Naive thymus-derived CD4-positive, alpha-beta T cell (primary cell): ENCODE data around the gene SS18L1. TPM values are rescaled to one million over a fixed set of nuclear protein-coding genes. Genes with fewer than 3 reads are reported as not detected.

ENCODE experiments used
- ATAC-seq: fragments of 150-1000 bp; cut with Tn5 transposase; 2 replicates; pipeline ENCODE4 v1.10.0; 2021; ENCODE audit warnings: mild to moderate bottlenecking, moderate library complexity
- CTCF ChIA-PET: fragments of 350-600 bp; sonication (Branson Sonifier 250); formaldehyde crosslinking; loops from one replicate; lab custom pipeline; 2021; ENCODE audit warnings: antibody characterized with exemption; lab: Charles Lee
- POLR2A ChIA-PET: fragments of 350-600 bp; sonication (Branson Sonifier 250); formaldehyde crosslinking; loops from one replicate; lab custom pipeline; 2021; ENCODE audit warnings: antibody characterized with exemption, inconsistent platforms; lab: Charles Lee
- DNase-seq, 9 donors: peaks; one replicate each; pipeline versions ENCODE4 v3.0.0 to v3.0.0-alpha.2; 2020 to 2022; ENCODE audit warnings: mixed read lengths in 1 of 9
- H3K27ac ChIP-seq: one replicate; pipeline ENCODE4 v1.7.0; 2013; ENCODE audit warnings: mild to moderate bottlenecking, low read depth, low read length, moderate library complexity
- H3K27me3 ChIP-seq, 2 donors: one replicate each; pipeline ENCODE4 v1.7.0; 2013; ENCODE audit warnings: low read length in 2 of 2, mild to moderate bottlenecking in 2 of 2, moderate library complexity in 2 of 2; ENCODE audit not compliant: control insufficient read depth in 2 of 2, insufficient read depth in 2 of 2
- H3K36me3 ChIP-seq, 3 experiments: 1 replicate in 2 of 3; 2 replicates in 1 of 3; pipeline ENCODE4 v1.7.0; 2013; ENCODE audit warnings: low read length in 3 of 3, mild to moderate bottlenecking in 3 of 3, moderate library complexity in 1 of 3; ENCODE audit not compliant: insufficient read depth in 3 of 3, control insufficient read depth in 2 of 3
- H3K4me1 ChIP-seq, 2 donors: one replicate each; pipeline ENCODE4 v1.7.0; 2013; ENCODE audit warnings: low read length in 2 of 2, mild to moderate bottlenecking in 2 of 2, moderate library complexity in 1 of 2; ENCODE audit not compliant: control insufficient read depth in 2 of 2, insufficient read depth in 2 of 2
- H3K4me3 ChIP-seq: 2 replicates; pipeline ENCODE4 v1.7.0; 2013; ENCODE audit warnings: mild to moderate bottlenecking, low read length
- H3K9me3 ChIP-seq, 3 experiments: 1 replicate in 2 of 3; 2 replicates in 1 of 3; pipeline ENCODE4 v1.7.0; 2013; ENCODE audit warnings: low read length in 3 of 3; ENCODE audit not compliant: control insufficient read depth in 2 of 3
- H3K27ac Mint-ChIP-seq, 9 donors: one replicate each; pipeline ENCODE4 v1.8.0; 2020 to 2022; ENCODE audit warnings: mixed read lengths in 9 of 9, mild to moderate bottlenecking in 8 of 9, moderate library complexity in 5 of 9, inconsistent platforms in 2 of 9
- H3K27me3 Mint-ChIP-seq, 5 donors: one replicate each; pipeline ENCODE4 v1.8.0; 2021 to 2022; ENCODE audit warnings: mixed read lengths in 5 of 5, mild to moderate bottlenecking in 1 of 5
- H3K36me3 Mint-ChIP-seq, 5 donors: one replicate each; pipeline ENCODE4 v1.8.0; 2020 to 2022; ENCODE audit warnings: mixed read lengths in 5 of 5, mild to moderate bottlenecking in 3 of 5, inconsistent platforms in 1 of 5
- H3K4me1 Mint-ChIP-seq, 7 donors: one replicate each; pipeline ENCODE4 v1.8.0; 2020 to 2022; ENCODE audit warnings: mixed read lengths in 7 of 7, mild to moderate bottlenecking in 3 of 7, inconsistent platforms in 1 of 7
- H3K4me3 Mint-ChIP-seq, 10 donors: one replicate each; pipeline ENCODE4 v1.8.0; 2020 to 2022; ENCODE audit warnings: mild to moderate bottlenecking in 10 of 10, mixed read lengths in 10 of 10, moderate library complexity in 6 of 10, inconsistent platforms in 2 of 10
- H3K9me3 Mint-ChIP-seq, 11 donors: one replicate each; pipeline ENCODE4 v1.8.0; 2020 to 2022; ENCODE audit warnings: mixed read lengths in 11 of 11, mild to moderate bottlenecking in 4 of 11, inconsistent platforms in 1 of 11, moderate library complexity in 1 of 11
- intact Hi-C, 2 donors: fragments of 100-400 bp; cut with micrococcal nuclease; formaldehyde crosslinking; loops; one replicate each; pipeline ENCODE4 v1.15.1; 2023
- polyA plus RNA-seq, 2 donors: library from polyadenylated mRNA; unstranded; fragments of 300-500 nt; fragmentation: Illumina TruSeq; gene quantifications; one replicate each; pipeline ENCODE4 v1.2.3, GENCODE V29; 2021
- total RNA-seq, 6 experiments: library from RNA in 5 of 6; stranded (reverse) in 5 of 6; gene quantifications; 1 replicate in 5 of 6; 2 replicates in 1 of 6; pipeline ENCODE4 v1.2.3 and lab custom pipeline; 2021 to 2026

SS18L1 gene
- total and polyA plus RNA-seq, 7 experiments from 2014 or later, result 0.47 to 26.7 (median 22.4) TPM

GRCh38 chr20:62134735-62135231, 8.8 kb upstream of the SS18L1 start:
- ChIA-PET POLR2A (interaction anchor here (0.9 to 4.9 kb wide), 6 partner anchors 10 to 69 kb away, joined by 4 to 29 read pairs (median 7); partner anchors contain the start of genes LSM14B and TAF4), CTCF (interaction anchor here (0.9 to 4.9 kb wide), 7 partner anchors 10 to 124 kb away, joined by 4 to 27 read pairs (median 10); no protein-coding TSS in a partner anchor)
- no peak overlapping the region for H3K4me3 ChIP-seq
- peaks cover 15 to 51% (median 37%) of the 10 kb centered on the region in 5 donors for H3K36me3 Mint-ChIP-seq
- no peak overlapping the region for H3K4me3 Mint-ChIP-seq
- no peak for ATAC-seq
- peak overlapping the region; percentile 31 for H3K27ac ChIP-seq
- H3K9me3 ChIP-seq, result no peaks in the 10 kb centered on the region
- DNase-seq, result no peak
- H3K9me3 Mint-ChIP-seq, result peaks cover 0 to 2% (median 0%) of the 10 kb centered on the region in 11 donors
- H3K4me1 ChIP-seq, result no peaks in the 10 kb centered on the region
- peaks cover 26 to 46% (median 33%) of the 10 kb centered on the region in 7 donors for H3K4me1 Mint-ChIP-seq
- peaks cover 49 to 96% (median 58%) of the 10 kb centered on the region in 3 experiments for H3K36me3 ChIP-seq
- H3K27me3 Mint-ChIP-seq, result no peaks in the 10 kb centered on the region
- intact Hi-C loops, result no loop called here
- H3K27me3 ChIP-seq, result no peaks in the 10 kb centered on the region
- H3K27ac Mint-ChIP-seq, result peak overlapping the region in 2 of 9 donors; percentile 14 to 25

GRCh38 chr20:62135573-62136266, 7.8 kb upstream of the SS18L1 start:
- POLR2A ChIA-PET, result interaction anchor here (1.1 to 4.9 kb wide), 4 partner anchors 11 to 125 kb away, joined by 5 to 29 read pairs (median 10); partner anchors contain the start of gene TAF4

GRCh38 chr20:62136283-62137091, 7.1 kb upstream of the SS18L1 start:
- Histone ChIP-seq H3K4me1 (peaks cover 10 to 15% of the 10 kb centered on the region in 2 donors), H3K36me3 (peaks cover 48 to 88% (median 54%) of the 10 kb centered on the region in 3 experiments), H3K27ac (peak overlapping the region; percentile 18), H3K9me3 (no peaks in the 10 kb centered on the region), H3K4me3 (no peak overlapping the region), H3K27me3 (no peaks in the 10 kb centered on the region)
- H3K4me1 Mint-ChIP-seq, result peaks cover 33 to 55% (median 45%) of the 10 kb centered on the region in 7 donors
- H3K27ac Mint-ChIP-seq, result peak overlapping the region; percentile 60 to 94 (median 87)
- H3K27me3 Mint-ChIP-seq, result no peaks in the 10 kb centered on the region
- H3K4me3 Mint-ChIP-seq, result peak overlapping the region in 1 of 10 donors; percentile 20
- ATAC-seq (peak; percentile 81), DNase-seq (peak; percentile 54 to 81 (median 75))
- peaks cover 15 to 45% (median 34%) of the 10 kb centered on the region in 5 donors for H3K36me3 Mint-ChIP-seq
- intact Hi-C loops, result loop anchor here (1.0 kb wide), 5 partner anchors 14 to 126 kb away; partner anchors contain the start of gene LSM14B (in 1 of the 2)
- CTCF ChIA-PET, result interaction anchor here (1.3 to 4.9 kb wide), 10 partner anchors 9 to 137 kb away, joined by 3 to 27 read pairs (median 6); partner anchors contain the start of gene LSM14B
- POLR2A ChIA-PET, result interaction anchor here (0.6 to 4.9 kb wide), 5 partner anchors 11 to 125 kb away, joined by 3 to 29 read pairs (median 6); partner anchors contain the start of gene TAF4
- H3K9me3 Mint-ChIP-seq, result no peaks in the 10 kb centered on the region

More at GRCh38 chr20:62135573-62136266, 7.8 kb upstream of the SS18L1 start:
- Histone ChIP-seq H3K27ac (peak overlapping the region; percentile 18), H3K4me1 (peaks cover 3 to 7% of the 10 kb centered on the region in 2 donors), H3K4me3 (no peak overlapping the region), H3K36me3 (peaks cover 49 to 96% (median 58%) of the 10 kb centered on the region in 3 experiments), H3K27me3 (no peaks in the 10 kb centered on the region), H3K9me3 (no peaks in the 10 kb centered on the region)
- Mint-ChIP-seq H3K4me1 (peaks cover 34 to 55% (median 41%) of the 10 kb centered on the region in 7 donors), H3K27ac (peak overlapping the region in 5 of 9 donors; percentile 28 to 92 (median 60)), H3K9me3 (peaks cover 0 to 2% (median 0%) of the 10 kb centered on the region in 11 donors), H3K36me3 (peaks cover 15 to 48% (median 38%) of the 10 kb centered on the region in 5 donors), H3K27me3 (no peaks in the 10 kb centered on the region), H3K4me3 (no peak overlapping the region)
- ATAC-seq, result no peak
- CTCF ChIA-PET, result interaction anchor here (0.9 to 4.9 kb wide), 12 partner anchors 9 to 137 kb away, joined by 3 to 27 read pairs (median 5); partner anchors contain the start of gene LSM14B
- intact Hi-C loops, result loop anchor here in 1 of 2 donors (1.0 kb wide), 2 partner anchors 13 to 109 kb away; partner anchors contain the start of gene LSM14B
- no peak for DNase-seq

GRCh38 chr20:62137092-62137384, 6.5 kb upstream of the SS18L1 start:
- Histone ChIP-seq H3K36me3 (peaks cover 48 to 83% (median 48%) of the 10 kb centered on the region in 3 experiments), H3K4me1 (peaks cover 16 to 20% of the 10 kb centered on the region in 2 donors), H3K27ac (no peak overlapping the region), H3K27me3 (no peaks in the 10 kb centered on the region), H3K9me3 (no peaks in the 10 kb centered on the region), H3K4me3 (no peak overlapping the region)
- DNase-seq (no peak), ATAC-seq (peak; percentile 1)
- Mint-ChIP-seq H3K27ac (peak overlapping the region; percentile 60 to 94 (median 87)), H3K4me1 (peaks cover 34 to 58% (median 49%) of the 10 kb centered on the region in 7 donors), H3K9me3 (no peaks in the 10 kb centered on the region), H3K4me3 (peak overlapping the region in 1 of 10 donors; percentile 20), H3K36me3 (peaks cover 12 to 44% (median 30%) of the 10 kb centered on the region in 5 donors), H3K27me3 (no peaks in the 10 kb centered on the region)
- intact Hi-C loops, result loop anchor here (1.0 kb wide), 3 partner anchors 71 to 127 kb away; no protein-coding TSS in a partner anchor
- ChIA-PET POLR2A (interaction anchor here (0.6 to 4.9 kb wide), 4 partner anchors 12 to 126 kb away, joined by 3 to 29 read pairs (median 10); partner anchors contain the start of gene TAF4), CTCF (interaction anchor here (1.5 to 4.9 kb wide), 8 partner anchors 10 to 126 kb away, joined by 3 to 27 read pairs (median 10); partner anchors contain the start of gene LSM14B)

DNA sequence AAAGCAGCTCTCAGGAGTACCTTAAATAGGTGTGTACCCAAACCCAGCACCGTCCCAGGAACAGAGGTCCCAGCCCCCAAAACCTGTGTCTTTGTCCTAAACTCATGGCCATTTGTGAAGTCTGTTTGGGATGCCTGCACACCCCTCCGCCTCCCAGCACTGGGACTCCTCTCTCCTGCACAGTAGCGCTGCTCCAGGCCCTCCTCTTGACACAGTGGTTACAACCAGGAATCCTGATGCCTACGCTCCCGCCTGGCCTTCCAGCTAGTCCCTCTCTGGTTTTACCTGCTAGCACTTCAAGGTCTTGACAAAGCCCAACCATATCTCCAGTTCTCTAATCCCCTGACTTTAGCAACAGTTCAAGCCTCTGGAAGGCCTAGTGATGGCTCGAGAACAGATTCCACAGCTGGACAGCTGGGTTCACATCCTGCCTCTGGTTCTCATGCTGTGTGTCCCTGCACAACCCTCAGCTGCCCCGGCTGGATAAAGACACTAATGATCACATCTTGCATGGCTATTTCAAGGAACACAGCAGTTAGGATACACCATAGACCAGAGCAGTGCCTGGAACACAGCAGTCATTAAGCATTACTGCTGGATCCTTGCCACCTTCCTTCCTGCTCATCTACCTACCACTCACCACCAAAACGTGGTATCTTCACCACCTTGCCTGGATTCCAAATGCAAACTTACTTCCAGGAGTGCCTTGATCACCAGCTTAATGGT, 5.9 kb upstream of the SS18L1 start:
- intact Hi-C loops, result loop anchor here (1.0 kb wide), 3 partner anchors 71 to 127 kb away; no protein-coding TSS in a partner anchor
- no peaks in the 10 kb centered on the region for H3K27me3 Mint-ChIP-seq
- Histone ChIP-seq H3K27me3 (no peaks in the 10 kb centered on the region), H3K9me3 (no peaks in the 10 kb centered on the region), H3K4me1 (peaks cover 18 to 21% of the 10 kb centered on the region in 2 donors), H3K4me3 (no peak overlapping the region), H3K36me3 (peaks cover 48 to 77% (median 48%) of the 10 kb centered on the region in 3 experiments), H3K27ac (no peak overlapping the region)
- peaks cover 8 to 42% (median 25%) of the 10 kb centered on the region in 5 donors for H3K36me3 Mint-ChIP-seq
- ATAC-seq, result no peak
- H3K4me1 Mint-ChIP-seq, result peaks cover 32 to 56% (median 47%) of the 10 kb centered on the region in 7 donors
- H3K9me3 Mint-ChIP-seq, result no peaks in the 10 kb centered on the region
- peak overlapping the region in 1 of 10 donors; percentile 25 for H3K4me3 Mint-ChIP-seq
- CTCF ChIA-PET, result interaction anchor here (1.1 to 3.9 kb wide), 4 partner anchors 22 to 127 kb away, joined by 4 to 14 read pairs (median 10); no protein-coding TSS in a partner anchor
- DNase-seq, result no peak
- POLR2A ChIA-PET, result interaction anchor here (0.6 to 1.4 kb wide), 5 partner anchors 11 to 114 kb away, joined by 3 to 8 read pairs (median 4); partner anchors contain the start of gene TAF4
- peak overlapping the region; percentile 7 to 92 (median 78) for H3K27ac Mint-ChIP-seq
